MM.1S (cell line): ENCODE measurements around the gene PLEKHH3.

Experiments used
- DNase-seq: peaks from one replicate; pipeline ENCODE4 v3.0.0-alpha.2; 2015
- H2AFZ ChIP-seq: fragments of 300-600 bp; sonication (generic); 2 replicates; pipeline ENCODE4 v1.6.0; 2016; ENCODE audit warnings: antibody characterized with exemption, low read length
- H3F3A ChIP-seq: fragments of 300-600 bp; sonication (generic); 2 replicates; pipeline ENCODE4 v1.6.1; 2016; ENCODE audit warnings: mild to moderate bottlenecking, antibody characterized with exemption, low read length, moderate library complexity, mixed read lengths; ENCODE audit not compliant: insufficient read depth
- H3K27ac ChIP-seq: fragments of 300-600 bp; sonication (generic); 2 replicates; pipeline ENCODE4 v1.5.1; 2016; ENCODE audit warnings: mild to moderate bottlenecking, low read length
- H3K27me3 ChIP-seq: fragments of 300-600 bp; sonication (generic); replicated peaks from 2 replicates; pipeline ENCODE4 v1.6.0; 2016; ENCODE audit warnings: low read length; ENCODE audit not compliant: insufficient read depth
- H3K36me3 ChIP-seq: fragments of 300-600 bp; sonication (generic); replicated peaks from 2 replicates; pipeline ENCODE4 v1.6.1; 2016; ENCODE audit warnings: mild to moderate bottlenecking, low read length, mixed read lengths; ENCODE audit not compliant: insufficient read depth
- H3K4me1 ChIP-seq: fragments of 300-600 bp; sonication (generic); 2 replicates; pipeline ENCODE4 v1.6.1; 2016; ENCODE audit warnings: low read length, mixed read lengths
- H3K4me2 ChIP-seq: fragments of 300-600 bp; sonication (generic); 2 replicates; pipeline ENCODE4 v1.6.0; 2016; ENCODE audit warnings: low read depth, low read length
- H3K4me3 ChIP-seq: fragments of 300-600 bp; sonication (generic); 2 replicates; pipeline ENCODE4 v1.5.1; 2016; ENCODE audit warnings: low read length, mixed read lengths
- H3K79me2 ChIP-seq: fragments of 300-600 bp; sonication (generic); 2 replicates; pipeline ENCODE4 v1.6.1; 2016; ENCODE audit warnings: mixed run types, low read length, mixed read lengths
- H3K9ac ChIP-seq: fragments of 300-600 bp; sonication (generic); 2 replicates; pipeline ENCODE4 v1.6.1; 2016; ENCODE audit warnings: low read length, mixed read lengths
- H3K9me2 ChIP-seq: fragments of 300-600 bp; sonication (generic); replicated peaks from 2 replicates; pipeline ENCODE4 v1.6.1; 2016; ENCODE audit warnings: mild to moderate bottlenecking, low read length, mixed read lengths; ENCODE audit not compliant: insufficient read depth
- H3K9me3 ChIP-seq: fragments of 300-600 bp; sonication (generic); replicated peaks from 2 replicates; pipeline ENCODE4 v1.6.1; 2016; ENCODE audit warnings: mild to moderate bottlenecking, low read length, mixed read lengths; ENCODE audit not compliant: insufficient read depth
- H4K20me1 ChIP-seq: fragments of 300-600 bp; sonication (generic); 2 replicates; pipeline ENCODE4 v1.6.1; 2016; ENCODE audit warnings: mild to moderate bottlenecking, low read length, moderate library complexity, mixed read lengths; ENCODE audit not compliant: insufficient read depth
- CTCF ChIP-seq: fragments of 300-600 bp; sonication (generic); IDR thresholded peaks from 2 replicates; pipeline ENCODE4 v1.5.1; 2016; ENCODE audit warnings: antibody characterized with exemption, low read length, mixed read lengths
- EZH2 ChIP-seq: fragments of 300-600 bp; sonication (generic); optimal IDR thresholded peaks from 2 replicates; pipeline ENCODE3; 2017; ENCODE audit warnings: low read depth, mild to moderate bottlenecking, antibody characterized with exemption, low read length, mixed read lengths
- EZH2phosphoT487 ChIP-seq: fragments of 300-600 bp; sonication (generic); IDR thresholded peaks from 2 replicates; pipeline ENCODE4 v1.6.1; 2018; ENCODE audit warnings: antibody characterized with exemption, low read length

The PLEKHH3 gene

GRCh38 chr17:42698736-42699414 lies 22.1 kb upstream of the PLEKHH3 start:
- Histone ChIP-seq H3K27me3 (no peaks in the 10 kb centered on the region), H3K4me1 (no peaks in the 10 kb centered on the region), H3K4me3 (no peak overlapping the region), H4K20me1 (no peaks in the 10 kb centered on the region), H3K36me3 (no peaks in the 10 kb centered on the region), H3K4me2 (no peak overlapping the region), H3K9me3 (no peaks in the 10 kb centered on the region), H3K27ac (no peak overlapping the region), H3K79me2 (no peaks in the 10 kb centered on the region), H3K9ac (no peak overlapping the region), H3F3A (no peaks in the 10 kb centered on the region), H2AFZ (no peak overlapping the region), H3K9me2 (no peaks in the 10 kb centered on the region)
- DNase-seq = no peak
- TF ChIP-seq CTCF (no peak), EZH2phosphoT487 (no peak), EZH2 (no peak)

DNA sequence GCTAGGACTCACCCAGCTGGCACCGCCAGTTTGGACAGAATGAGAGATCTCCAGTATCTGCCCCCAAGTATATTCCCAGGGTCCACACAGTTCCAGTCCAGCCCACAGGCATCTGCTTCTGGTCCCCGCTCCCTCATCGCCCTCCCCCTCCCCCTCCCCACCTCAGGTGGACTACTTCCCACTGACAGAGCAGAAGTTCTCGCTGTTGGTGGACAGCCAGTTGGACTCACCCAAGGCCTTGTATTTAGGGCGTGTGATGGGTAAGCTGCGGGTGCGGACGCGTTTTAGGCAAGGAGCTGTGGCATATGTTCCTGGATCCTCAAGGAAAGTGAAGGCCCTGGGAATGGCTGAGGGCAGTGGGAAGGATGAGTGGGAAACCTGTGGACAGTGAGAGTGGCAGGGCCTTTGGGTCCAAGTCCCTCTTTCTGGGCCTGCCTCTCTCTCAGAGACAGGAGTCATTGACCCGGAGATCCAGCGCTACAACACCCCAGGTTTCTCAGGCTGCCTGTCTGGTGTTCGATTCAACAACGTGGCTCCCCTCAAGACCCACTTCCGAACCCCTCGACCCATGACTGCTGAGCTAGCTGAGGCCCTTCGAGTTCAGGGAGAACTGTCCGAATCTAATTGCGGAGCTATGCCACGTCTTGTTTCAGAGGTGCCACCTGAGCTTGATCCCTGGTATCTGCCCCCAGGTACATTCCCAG lies 20.5 kb upstream of the PLEKHH3 start:
- Histone ChIP-seq H3K36me3 (no peaks in the 10 kb centered on the region), H3F3A (no peaks in the 10 kb centered on the region), H3K4me2 (no peak overlapping the region), H3K9ac (no peak overlapping the region), H2AFZ (no peak overlapping the region), H3K9me3 (no peaks in the 10 kb centered on the region), H3K4me3 (no peak overlapping the region), H3K27me3 (no peaks in the 10 kb centered on the region), H3K4me1 (no peaks in the 10 kb centered on the region), H3K79me2 (no peaks in the 10 kb centered on the region), H3K9me2 (no peaks in the 10 kb centered on the region), H3K27ac (no peak overlapping the region), H4K20me1 (no peaks in the 10 kb centered on the region)
- no peak for DNase-seq
- no peak for TF ChIP-seq EZH2
- no peak for TF ChIP-seq CTCF
- no peak for TF ChIP-seq EZH2phosphoT487

- DNase-seq = no peak
Measured at GRCh38 chr17:42695500-42695899, 18.7 kb upstream of the PLEKHH3 start.

More at GRCh38 chr17:42695500-42695899, 18.7 kb upstream of the PLEKHH3 start:
- Histone ChIP-seq H3F3A (no peaks in the 10 kb centered on the region), H3K9me2 (no peaks in the 10 kb centered on the region), H3K4me2 (no peak overlapping the region), H3K27me3 (no peaks in the 10 kb centered on the region), H2AFZ (no peak overlapping the region), H4K20me1 (no peaks in the 10 kb centered on the region), H3K4me3 (no peak overlapping the region), H3K9ac (no peak overlapping the region), H3K79me2 (no peaks in the 10 kb centered on the region), H3K4me1 (no peaks in the 10 kb centered on the region), H3K36me3 (no peaks in the 10 kb centered on the region), H3K27ac (no peak overlapping the region), H3K9me3 (no peaks in the 10 kb centered on the region)
- TF ChIP-seq EZH2phosphoT487 (no peak), EZH2 (no peak), CTCF (no peak)
